SK-N-SH (cell line): ENCODE data around the gene SPTA1. TPM values are rescaled to one million over a fixed set of nuclear protein-coding genes. Genes with fewer than 3 reads are reported as not detected.

Experiments used
- CTCF ChIA-PET: fragments of 300-600, 350-600 bp; formaldehyde crosslinking; extraction: SDS; loops from one replicate; lab custom pipeline; 2021; lab: Yijun Ruan, JAX
- POLR2A ChIA-PET: fragments of 350-600 bp; sonication (Branson Sonifier 250); formaldehyde crosslinking; extraction: SDS; loops from one replicate; lab custom pipeline; 2020; ENCODE audit warnings: antibody characterized with exemption, inconsistent platforms; lab: Yijun Ruan, JAX
- DNase-seq: peaks from one replicate; pipeline ENCODE4 v3.0.0; 2012
- H2AFZ ChIP-seq: fragments of 200-600 bp; sonication (generic); 2 replicates; pipeline ENCODE4 v1.8.1; 2016; ENCODE audit warnings: antibody characterized with exemption, mild to moderate bottlenecking, low read depth
- H3F3A ChIP-seq: fragments of 200-600 bp; sonication (generic); replicated peaks from 2 replicates; pipeline ENCODE3; 2016; ENCODE audit warnings: antibody characterized with exemption, mild to moderate bottlenecking; ENCODE audit not compliant: insufficient read depth
- H3K27ac ChIP-seq, 2 experiments: fragments of 200-500 bp in 1 of 2; fragments of 200-600 bp in 1 of 2; sonication (Bioruptor generic) in 1 of 2; sonication (generic), shearing (Covaris generic) in 1 of 2; 2 replicates each; pipeline versions ENCODE4 v1.5.1 to v1.6.1; 2014 to 2016; ENCODE audit warnings: low read depth in 2 of 2, inconsistent platforms in 1 of 2, low read length in 1 of 2, mild to moderate bottlenecking in 1 of 2, mixed read lengths in 1 of 2
- H3K27me3 ChIP-seq: fragments of 200-600 bp; sonication (generic), shearing (Covaris generic); 2 replicates; pipeline ENCODE4 v1.6.1; 2016; ENCODE audit warnings: mixed run types; ENCODE audit not compliant: insufficient read depth
- H3K36me3 ChIP-seq, 2 experiments: fragments of 200-500 bp in 1 of 2; fragments of 200-600 bp in 1 of 2; sonication (Bioruptor generic) in 1 of 2; sonication (generic) in 1 of 2; replicated peaks in 1 of 2; 2 replicates each; pipeline versions ENCODE3 to v1.5.1; 2014 to 2016; ENCODE audit warnings: low read length in 1 of 2, mild to moderate bottlenecking in 1 of 2; ENCODE audit not compliant: insufficient read depth in 2 of 2, control insufficient read depth in 1 of 2
- H3K4me1 ChIP-seq, 2 experiments: fragments of 200-500 bp in 1 of 2; fragments of 200-600 bp in 1 of 2; sonication (Bioruptor generic) in 1 of 2; sonication (generic), shearing (Covaris generic) in 1 of 2; 2 replicates each; pipeline versions ENCODE4 v1.5.1 to v1.6.1; 2014 to 2016; ENCODE audit warnings: low read depth in 1 of 2, low read length in 1 of 2, mixed run types in 1 of 2; ENCODE audit not compliant: insufficient read depth in 2 of 2, control insufficient read depth in 1 of 2
- H3K4me2 ChIP-seq: fragments of 200-600 bp; sonication (generic), shearing (Covaris generic); 2 replicates; pipeline ENCODE4 v1.6.1; 2017; ENCODE audit warnings: mixed run types
- H3K4me3 ChIP-seq, 2 experiments: fragments of 200-500 bp in 1 of 2; fragments of 200-600 bp in 1 of 2; sonication (Bioruptor generic) in 1 of 2; sonication (generic), shearing (Covaris generic) in 1 of 2; 2 replicates each; pipeline versions ENCODE4 v1.5.1 to v1.8.1; 2014 to 2016; ENCODE audit warnings: low read depth in 2 of 2, inconsistent platforms in 1 of 2, low read length in 1 of 2, mild to moderate bottlenecking in 1 of 2, mixed read lengths in 1 of 2, moderate library complexity in 1 of 2
- H3K79me2 ChIP-seq: fragments of 200-600 bp; sonication (generic); 2 replicates; pipeline ENCODE4 v1.8.1; 2017; ENCODE audit warnings: mild to moderate bottlenecking; ENCODE audit not compliant: insufficient read depth
- H3K9ac ChIP-seq: fragments of 200-600 bp; sonication (generic); 2 replicates; pipeline ENCODE4 v1.6.1; 2017; ENCODE audit warnings: mixed run types
- H3K9me2 ChIP-seq: fragments of 200-600 bp; sonication (generic); 2 replicates; pipeline ENCODE4 v1.6.1; 2017; ENCODE audit warnings: mixed run types
- H3K9me3 ChIP-seq: fragments of 200-600 bp; sonication (generic); 2 replicates; pipeline ENCODE4 v1.6.1; 2017; ENCODE audit warnings: mixed run types, mild to moderate bottlenecking, moderate library complexity
- H4K20me1 ChIP-seq: fragments of 200-600 bp; sonication (generic); 2 replicates; pipeline ENCODE4 v1.6.1; 2017; ENCODE audit warnings: mild to moderate bottlenecking, mixed run types; ENCODE audit not compliant: insufficient read depth
- ELF1 ChIP-seq: IDR thresholded peaks from 2 replicates; pipeline ENCODE4 v1.4.0; 2012
- EP300 ChIP-seq, 2 experiments: IDR thresholded peaks; 2 replicates each; pipeline versions ENCODE4 v1.4.0 to v1.6.1; 2012; ENCODE audit warnings: borderline replicate concordance in 1 of 2, low read depth in 1 of 2, low read length in 1 of 2
- EZH2phosphoT487 ChIP-seq: fragments of 200-600 bp; sonication (generic); IDR thresholded peaks from 2 replicates; pipeline ENCODE4 v1.6.1; 2017; ENCODE audit warnings: low read depth, mixed run types, mild to moderate bottlenecking, antibody characterized with exemption, moderate library complexity, borderline replicate concordance
- FOXJ3 ChIP-seq: sonication (generic); formaldehyde crosslinking; IDR thresholded peaks from 2 replicates; pipeline ENCODE4 v1.5.1; 2020; ENCODE audit warnings: mild to moderate bottlenecking, missing genetic modification reagents
- GATA2 ChIP-seq: sonication (generic); formaldehyde crosslinking; IDR thresholded peaks from 2 replicates; pipeline ENCODE4 v1.5.0; 2020; ENCODE audit warnings: mild to moderate bottlenecking, missing genetic modification reagents
- JUND ChIP-seq: IDR thresholded peaks from 2 replicates; pipeline ENCODE4 v1.4.0; 2012
- MEF2A ChIP-seq: IDR thresholded peaks from 2 replicates; pipeline ENCODE4 v1.4.0; 2012; ENCODE audit warnings: low read depth, borderline replicate concordance
- MXI1 ChIP-seq: IDR thresholded peaks from 2 replicates; pipeline ENCODE4 v1.6.1; 2012; ENCODE audit warnings: mild to moderate bottlenecking, low read depth, low read length, improper control_type of control experiment
- NFIC ChIP-seq: IDR thresholded peaks from 2 replicates; pipeline ENCODE4 v1.4.0; 2012; ENCODE audit warnings: borderline replicate concordance
- POLR2AphosphoS5 ChIP-seq: IDR thresholded peaks from 2 replicates; pipeline ENCODE4 v1.6.1; 2012; ENCODE audit warnings: low read depth, low read length
- RCOR1 ChIP-seq: fragments of 150-350 bp; IDR thresholded peaks from 2 replicates; pipeline ENCODE4 v1.6.1; 2017; ENCODE audit warnings: antibody characterized with exemption, low read length
- RXRA ChIP-seq: IDR thresholded peaks from 2 replicates; pipeline ENCODE4 v1.4.0; 2012; ENCODE audit warnings: low read depth, mild to moderate bottlenecking, borderline replicate concordance
- TCF12 ChIP-seq: IDR thresholded peaks from 2 replicates; pipeline ENCODE4 v1.4.0; 2012
- YY1 ChIP-seq: IDR thresholded peaks from 2 replicates; pipeline ENCODE4 v1.4.0; 2012; ENCODE audit warnings: low read depth, mild to moderate bottlenecking
- WGBS: methylation state at CpG from one replicate; pipeline ENCODE4 v1.1.6; 2017; ENCODE audit warnings: low lambda C conversion rate; 5-methylcytosine and 5-hydroxymethylcytosine counted together
- polyA plus RNA-seq, 3 experiments: library from polyadenylated mRNA; depleted of rRNA; stranded (reverse); fragments of >200 nt; gene quantifications; 2 replicates each; pipeline ENCODE4 v1.2.3, GENCODE V29; 2012
- TF ChIP-seq, protein P1 (sequence below): fragments of 200-600 bp; sonication (generic); IDR thresholded peaks from 2 replicates; pipeline ENCODE4 v1.6.1; 2017; ENCODE audit warnings: antibody characterized with exemption, mild to moderate bottlenecking, moderate library complexity
- TF ChIP-seq, protein P2 (sequence below): fragments of 150-350 bp; IDR thresholded peaks from 2 replicates; pipeline ENCODE4 v1.6.1; 2017; ENCODE audit warnings: antibody characterized with exemption, low read length, low read depth, borderline replicate concordance
- TF ChIP-seq, protein P3 (sequence below): IDR thresholded peaks from 2 replicates; pipeline ENCODE4 v1.4.0; 2012; ENCODE audit warnings: low read depth, borderline replicate concordance
- TF ChIP-seq, protein P4 (sequence below): IDR thresholded peaks from 2 replicates; pipeline ENCODE4 v1.6.1; 2012; ENCODE audit warnings: mild to moderate bottlenecking, low read depth, low read length, moderate library complexity
- TF ChIP-seq, protein P5 (sequence below): fragments of 150-350 bp; IDR thresholded peaks from 2 replicates; pipeline ENCODE4 v1.6.1; 2016; ENCODE audit warnings: mild to moderate bottlenecking, low read depth, low read length
- TF ChIP-seq, protein P6 (sequence below): IDR thresholded peaks from 2 replicates; pipeline ENCODE4 v1.4.0; 2012; ENCODE audit warnings: low read depth, borderline replicate concordance

The SPTA1 gene
- polyA plus RNA-seq, 1 of the 3 experiments (the other 2 are of a cell fraction), result not detected

DNA sequence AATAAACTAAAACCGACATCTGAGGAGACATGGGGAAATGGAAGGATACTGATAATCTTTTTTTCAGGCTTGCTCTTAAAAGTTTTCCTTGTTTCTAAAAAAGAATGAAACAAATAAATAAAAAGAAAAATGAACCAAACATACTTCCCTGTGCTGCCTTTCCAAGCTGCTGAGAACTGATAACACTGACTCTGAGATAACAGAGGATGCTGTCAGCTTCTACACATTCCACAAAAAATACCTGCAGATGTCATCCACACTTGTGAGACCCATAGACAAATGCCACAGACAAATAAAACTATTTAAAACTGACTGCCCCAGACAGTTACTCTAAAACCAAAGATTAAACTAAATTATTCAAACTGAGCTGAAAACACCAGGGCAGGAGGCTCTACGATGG lies 46.0 kb upstream of the SPTA1 start:
- Histone ChIP-seq H3K27ac (no peak overlapping the region), H3K36me3 (no peaks in the 10 kb centered on the region), H2AFZ (no peak overlapping the region), H3K9me3 (no peaks in the 10 kb centered on the region), H3K4me1 (no peaks in the 10 kb centered on the region), H3K9ac (no peak overlapping the region), H3K27me3 (no peaks in the 10 kb centered on the region)
- ChIA-PET POLR2A (no interaction called here), CTCF (no interaction called here)
- WGBS, result 2% methylated on average over 2 of the region's 2 CpGs
- TF ChIP-seq ELF1 (no peak), GATA2 (CRISPR knock-in tag) (no peak), JUND (no peak), FOXJ3 (CRISPR knock-in tag) (no peak), YY1 (no peak), POLR2AphosphoS5 (no peak), RCOR1 (no peak), MXI1 (no peak), MEF2A (no peak), EZH2phosphoT487 (no peak), RXRA (no peak), EP300 (IDR thresholded peaks at IDR 0.05; ENCODE audit: borderline replicate concordance in 1 of 2, low read depth in 1 of 2, low read length in 1 of 2) (no peak), NFIC (no peak), TCF12 (no peak)
- TF ChIP-seq, protein P1, sequence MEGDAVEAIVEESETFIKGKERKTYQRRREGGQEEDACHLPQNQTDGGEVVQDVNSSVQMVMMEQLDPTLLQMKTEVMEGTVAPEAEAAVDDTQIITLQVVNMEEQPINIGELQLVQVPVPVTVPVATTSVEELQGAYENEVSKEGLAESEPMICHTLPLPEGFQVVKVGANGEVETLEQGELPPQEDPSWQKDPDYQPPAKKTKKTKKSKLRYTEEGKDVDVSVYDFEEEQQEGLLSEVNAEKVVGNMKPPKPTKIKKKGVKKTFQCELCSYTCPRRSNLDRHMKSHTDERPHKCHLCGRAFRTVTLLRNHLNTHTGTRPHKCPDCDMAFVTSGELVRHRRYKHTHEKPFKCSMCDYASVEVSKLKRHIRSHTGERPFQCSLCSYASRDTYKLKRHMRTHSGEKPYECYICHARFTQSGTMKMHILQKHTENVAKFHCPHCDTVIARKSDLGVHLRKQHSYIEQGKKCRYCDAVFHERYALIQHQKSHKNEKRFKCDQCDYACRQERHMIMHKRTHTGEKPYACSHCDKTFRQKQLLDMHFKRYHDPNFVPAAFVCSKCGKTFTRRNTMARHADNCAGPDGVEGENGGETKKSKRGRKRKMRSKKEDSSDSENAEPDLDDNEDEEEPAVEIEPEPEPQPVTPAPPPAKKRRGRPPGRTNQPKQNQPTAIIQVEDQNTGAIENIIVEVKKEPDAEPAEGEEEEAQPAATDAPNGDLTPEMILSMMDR, result no peak
- TF ChIP-seq, protein P2, sequence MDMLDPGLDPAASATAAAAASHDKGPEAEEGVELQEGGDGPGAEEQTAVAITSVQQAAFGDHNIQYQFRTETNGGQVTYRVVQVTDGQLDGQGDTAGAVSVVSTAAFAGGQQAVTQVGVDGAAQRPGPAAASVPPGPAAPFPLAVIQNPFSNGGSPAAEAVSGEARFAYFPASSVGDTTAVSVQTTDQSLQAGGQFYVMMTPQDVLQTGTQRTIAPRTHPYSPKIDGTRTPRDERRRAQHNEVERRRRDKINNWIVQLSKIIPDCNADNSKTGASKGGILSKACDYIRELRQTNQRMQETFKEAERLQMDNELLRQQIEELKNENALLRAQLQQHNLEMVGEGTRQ, result no peak
- TF ChIP-seq, protein P3, sequence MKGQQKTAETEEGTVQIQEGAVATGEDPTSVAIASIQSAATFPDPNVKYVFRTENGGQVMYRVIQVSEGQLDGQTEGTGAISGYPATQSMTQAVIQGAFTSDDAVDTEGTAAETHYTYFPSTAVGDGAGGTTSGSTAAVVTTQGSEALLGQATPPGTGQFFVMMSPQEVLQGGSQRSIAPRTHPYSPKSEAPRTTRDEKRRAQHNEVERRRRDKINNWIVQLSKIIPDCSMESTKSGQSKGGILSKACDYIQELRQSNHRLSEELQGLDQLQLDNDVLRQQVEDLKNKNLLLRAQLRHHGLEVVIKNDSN, result no peak
- TF ChIP-seq, protein P4, sequence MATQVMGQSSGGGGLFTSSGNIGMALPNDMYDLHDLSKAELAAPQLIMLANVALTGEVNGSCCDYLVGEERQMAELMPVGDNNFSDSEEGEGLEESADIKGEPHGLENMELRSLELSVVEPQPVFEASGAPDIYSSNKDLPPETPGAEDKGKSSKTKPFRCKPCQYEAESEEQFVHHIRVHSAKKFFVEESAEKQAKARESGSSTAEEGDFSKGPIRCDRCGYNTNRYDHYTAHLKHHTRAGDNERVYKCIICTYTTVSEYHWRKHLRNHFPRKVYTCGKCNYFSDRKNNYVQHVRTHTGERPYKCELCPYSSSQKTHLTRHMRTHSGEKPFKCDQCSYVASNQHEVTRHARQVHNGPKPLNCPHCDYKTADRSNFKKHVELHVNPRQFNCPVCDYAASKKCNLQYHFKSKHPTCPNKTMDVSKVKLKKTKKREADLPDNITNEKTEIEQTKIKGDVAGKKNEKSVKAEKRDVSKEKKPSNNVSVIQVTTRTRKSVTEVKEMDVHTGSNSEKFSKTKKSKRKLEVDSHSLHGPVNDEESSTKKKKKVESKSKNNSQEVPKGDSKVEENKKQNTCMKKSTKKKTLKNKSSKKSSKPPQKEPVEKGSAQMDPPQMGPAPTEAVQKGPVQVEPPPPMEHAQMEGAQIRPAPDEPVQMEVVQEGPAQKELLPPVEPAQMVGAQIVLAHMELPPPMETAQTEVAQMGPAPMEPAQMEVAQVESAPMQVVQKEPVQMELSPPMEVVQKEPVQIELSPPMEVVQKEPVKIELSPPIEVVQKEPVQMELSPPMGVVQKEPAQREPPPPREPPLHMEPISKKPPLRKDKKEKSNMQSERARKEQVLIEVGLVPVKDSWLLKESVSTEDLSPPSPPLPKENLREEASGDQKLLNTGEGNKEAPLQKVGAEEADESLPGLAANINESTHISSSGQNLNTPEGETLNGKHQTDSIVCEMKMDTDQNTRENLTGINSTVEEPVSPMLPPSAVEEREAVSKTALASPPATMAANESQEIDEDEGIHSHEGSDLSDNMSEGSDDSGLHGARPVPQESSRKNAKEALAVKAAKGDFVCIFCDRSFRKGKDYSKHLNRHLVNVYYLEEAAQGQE, result no peak
- TF ChIP-seq, protein P5, sequence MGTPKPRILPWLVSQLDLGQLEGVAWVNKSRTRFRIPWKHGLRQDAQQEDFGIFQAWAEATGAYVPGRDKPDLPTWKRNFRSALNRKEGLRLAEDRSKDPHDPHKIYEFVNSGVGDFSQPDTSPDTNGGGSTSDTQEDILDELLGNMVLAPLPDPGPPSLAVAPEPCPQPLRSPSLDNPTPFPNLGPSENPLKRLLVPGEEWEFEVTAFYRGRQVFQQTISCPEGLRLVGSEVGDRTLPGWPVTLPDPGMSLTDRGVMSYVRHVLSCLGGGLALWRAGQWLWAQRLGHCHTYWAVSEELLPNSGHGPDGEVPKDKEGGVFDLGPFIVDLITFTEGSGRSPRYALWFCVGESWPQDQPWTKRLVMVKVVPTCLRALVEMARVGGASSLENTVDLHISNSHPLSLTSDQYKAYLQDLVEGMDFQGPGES, result no peak
- TF ChIP-seq, protein P6, sequence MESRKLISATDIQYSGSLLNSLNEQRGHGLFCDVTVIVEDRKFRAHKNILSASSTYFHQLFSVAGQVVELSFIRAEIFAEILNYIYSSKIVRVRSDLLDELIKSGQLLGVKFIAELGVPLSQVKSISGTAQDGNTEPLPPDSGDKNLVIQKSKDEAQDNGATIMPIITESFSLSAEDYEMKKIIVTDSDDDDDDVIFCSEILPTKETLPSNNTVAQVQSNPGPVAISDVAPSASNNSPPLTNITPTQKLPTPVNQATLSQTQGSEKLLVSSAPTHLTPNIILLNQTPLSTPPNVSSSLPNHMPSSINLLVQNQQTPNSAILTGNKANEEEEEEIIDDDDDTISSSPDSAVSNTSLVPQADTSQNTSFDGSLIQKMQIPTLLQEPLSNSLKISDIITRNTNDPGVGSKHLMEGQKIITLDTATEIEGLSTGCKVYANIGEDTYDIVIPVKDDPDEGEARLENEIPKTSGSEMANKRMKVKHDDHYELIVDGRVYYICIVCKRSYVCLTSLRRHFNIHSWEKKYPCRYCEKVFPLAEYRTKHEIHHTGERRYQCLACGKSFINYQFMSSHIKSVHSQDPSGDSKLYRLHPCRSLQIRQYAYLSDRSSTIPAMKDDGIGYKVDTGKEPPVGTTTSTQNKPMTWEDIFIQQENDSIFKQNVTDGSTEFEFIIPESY, result no peak
- TF ChIP-seq, all 33 proteins: peak for 0
- Histone ChIP-seq H3K4me2 (no peak overlapping the region), H3K9me2 (no peaks in the 10 kb centered on the region), H3F3A (no peaks in the 10 kb centered on the region), H3K79me2 (no peaks in the 10 kb centered on the region), H4K20me1 (no peaks in the 10 kb centered on the region), H3K4me3 (no peak overlapping the region)
- DNase-seq, result no peak
